GM13977 (cell line): ENCODE data around the gene ROPN1.

Source experiments
- DNase-seq: peaks from one replicate; pipeline ENCODE4 v3.0.0; 2012; ENCODE audit warnings: low spot score
- CTCF ChIP-seq: IDR thresholded peaks from 2 replicates; pipeline ENCODE4 v1.5.1; 2012; ENCODE audit warnings: mild to moderate bottlenecking, control low read depth; ENCODE audit not compliant: insufficient read depth; ENCODE audit errors: extremely low read depth, missing control alignments
- in situ Hi-C: fragments of 300-500 bp; cut with MboI; formaldehyde crosslinking; loops from one replicate; pipeline ENCODE4 v1.12.0; 2022; ENCODE audit warnings: low sequenced_read_pairs, low pct_unique_long_range_greater_than_20kb, mixed read lengths, inconsistent platforms; ENCODE audit not compliant: unreplicated experiment

Gene ROPN1

DNA sequence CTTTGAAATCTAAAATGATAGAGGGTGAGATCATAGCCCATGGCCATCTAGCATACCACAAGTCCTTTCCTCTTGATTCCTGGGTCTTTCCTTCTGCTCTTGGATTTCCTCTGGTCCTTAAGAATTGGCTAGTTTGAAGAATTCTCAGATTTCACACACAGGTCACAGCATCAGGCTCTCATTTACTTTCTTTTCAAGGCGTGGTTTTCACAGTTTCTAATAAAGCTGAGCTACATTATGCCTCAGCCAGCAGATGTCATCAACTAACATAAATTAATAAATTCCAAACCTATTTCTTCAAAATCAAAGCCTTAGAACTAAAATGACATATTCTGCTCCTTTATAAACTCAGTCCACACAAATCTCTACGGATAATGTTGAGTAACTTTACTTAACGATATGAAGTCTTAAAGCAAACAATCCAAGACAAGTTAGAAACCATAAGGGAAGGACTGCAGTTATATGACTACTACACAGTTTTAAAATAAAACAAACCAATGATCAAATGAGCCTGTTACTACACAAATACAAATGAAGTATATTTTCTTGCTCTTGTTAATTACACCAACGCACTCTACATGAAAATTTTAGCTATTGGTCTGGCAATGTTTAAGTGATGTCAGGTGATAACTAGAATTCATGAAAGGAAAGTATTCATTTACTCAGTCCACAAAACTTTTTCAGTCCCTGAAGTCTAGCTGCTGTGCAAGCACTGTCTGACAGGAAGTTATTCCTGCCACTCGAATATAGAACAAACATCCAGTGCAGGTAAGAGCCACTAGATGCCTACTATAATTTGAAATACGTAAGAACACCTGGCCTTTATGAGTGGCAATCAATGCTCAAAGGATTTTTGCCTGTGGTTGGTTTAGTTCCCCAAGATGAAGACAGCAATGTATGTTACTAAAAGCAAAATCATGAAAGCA, 40.1 kb downstream of the ROPN1 start:
- in situ Hi-C loops = no loop called here
- DNase-seq = no peak
- TF ChIP-seq CTCF = no peak

DNA sequence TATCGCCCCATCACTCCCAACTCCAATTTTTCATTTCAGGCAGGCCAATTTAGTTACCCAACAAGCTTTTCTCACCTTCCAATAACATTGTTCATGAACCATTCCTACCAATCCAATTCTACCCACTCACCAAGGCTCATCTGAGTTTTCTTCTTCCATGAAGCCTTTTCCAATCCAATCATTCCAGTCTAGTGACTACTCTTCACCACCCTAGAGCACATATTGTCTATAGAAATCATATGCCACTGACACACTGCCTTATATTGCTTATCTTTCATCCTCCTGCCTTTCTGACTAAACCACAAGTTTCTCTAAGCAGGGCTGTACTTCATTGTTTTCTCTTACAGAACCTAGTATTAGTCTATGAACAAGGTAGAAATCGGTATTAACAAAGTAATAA, 42.3 kb downstream of the ROPN1 start:
- in situ Hi-C loops = no loop called here
- TF ChIP-seq CTCF = no peak
- DNase-seq = no peak

GRCh38 chr3:123948449-123948848, 43.5 kb downstream of the ROPN1 start:
- in situ Hi-C loops = no loop called here
- TF ChIP-seq CTCF = no peak
- DNase-seq = no peak

DNA sequence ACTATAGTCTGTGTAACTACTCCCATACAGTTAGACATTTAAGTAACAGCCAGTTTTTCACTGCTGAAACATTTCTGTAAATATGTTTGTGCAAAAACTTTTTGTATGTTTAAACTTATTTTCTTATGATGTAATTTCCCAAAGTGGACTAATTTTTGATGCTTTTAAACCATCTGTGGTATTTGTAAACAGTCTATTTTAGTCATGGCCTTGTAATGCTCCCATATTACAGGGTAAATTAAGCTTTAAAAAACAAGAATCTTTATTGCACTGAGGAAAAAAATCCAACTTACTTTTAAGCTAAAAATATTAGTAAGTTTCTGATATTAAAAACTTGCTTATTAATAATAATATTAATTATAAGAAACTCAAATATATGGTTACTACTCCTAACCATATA, 44.4 kb downstream of the ROPN1 start:
- no peak for TF ChIP-seq CTCF
- in situ Hi-C loops = no loop called here
- DNase-seq = no peak

GRCh38 chr3:123941542-123941941, 50.4 kb downstream of the ROPN1 start:
- TF ChIP-seq CTCF = no peak
- in situ Hi-C loops = no loop called here
- DNase-seq = no peak

- TF ChIP-seq CTCF = peak; percentile 8
- DNase-seq = no peak
- in situ Hi-C loops = no loop called here
These were observed 50.8 kb downstream of the ROPN1 start for GRCh38 chr3:123941121-123941520.
